Esophagus (tissue), 2 donors: ENCODE data around the gene NUDT8. TPM values are rescaled to one million over a fixed set of nuclear protein-coding genes. Genes with fewer than 3 reads are reported as not detected.

ENCODE experiments used
- H3K27ac ChIP-seq, 2 donors: one replicate each; pipeline ENCODE4 v1.5.1; 2013; ENCODE audit warnings: low read depth in 2 of 2, mild to moderate bottlenecking in 2 of 2, inconsistent platforms in 1 of 2, low read length in 1 of 2, moderate library complexity in 1 of 2
- H3K27me3 ChIP-seq, 2 donors: one replicate each; pipeline ENCODE4 v1.6.1; 2013; ENCODE audit warnings: low read length in 2 of 2, control low read depth in 1 of 2, mild to moderate bottlenecking in 1 of 2; ENCODE audit not compliant: insufficient read depth in 2 of 2, control insufficient read depth in 1 of 2
- H3K36me3 ChIP-seq, 2 donors: one replicate each; pipeline ENCODE4 v1.6.1; 2013; ENCODE audit warnings: low read length in 1 of 2; ENCODE audit not compliant: control insufficient read depth in 2 of 2, insufficient read depth in 2 of 2
- H3K4me1 ChIP-seq, 2 donors: one replicate each; pipeline ENCODE4 v1.6.1; 2013; ENCODE audit warnings: low read length in 1 of 2; ENCODE audit not compliant: control insufficient read depth in 2 of 2, insufficient read depth in 2 of 2
- H3K4me3 ChIP-seq, 2 donors: one replicate each; pipeline ENCODE4 v1.5.1; 2013; ENCODE audit warnings: low read length in 2 of 2, mild to moderate bottlenecking in 2 of 2, low read depth in 1 of 2, moderate library complexity in 1 of 2
- H3K9me3 ChIP-seq, 2 donors: one replicate each; pipeline ENCODE4 v1.6.1; 2013; ENCODE audit warnings: mild to moderate bottlenecking in 2 of 2, low read depth in 1 of 2, low read length in 1 of 2, moderate library complexity in 1 of 2; ENCODE audit not compliant: control insufficient read depth in 2 of 2, insufficient read depth in 1 of 2
- WGBS, 2 donors: extraction: QIAGEN DNeasy Blood & Tissue Kit; methylation state at CpG; one replicate each; pipeline ENCODE4 v1.1.7; 2013; 5-methylcytosine and 5-hydroxymethylcytosine counted together
- polyA plus RNA-seq, 2 donors: library from polyadenylated mRNA; stranded (reverse); fragments of 200-250 nt; gene quantifications; one replicate each; pipeline ENCODE4 v1.2.3, GENCODE V29; 2013
- donor health status: healthy with polysubstance abuse.
- donor health status: Bipolar disorder and iron deficiency.

The NUDT8 gene
- polyA plus RNA-seq, 2 donors, result 43.1 to 59.3 TPM

GRCh38 chr11:67613960-67614715 lies 15.6 kb downstream of the NUDT8 start:
- H3K27me3 ChIP-seq, result no peaks in the 10 kb centered on the region
- H3K4me3 ChIP-seq, result peak overlapping the region; percentile 26 to 45
- no peaks in the 10 kb centered on the region for H3K9me3 ChIP-seq
- WGBS, 2 donors, result 10 to 14% methylated on average over 23 of the region's 23 CpGs
- peaks cover 29% of the 10 kb centered on the region in 2 donors for H3K36me3 ChIP-seq
- peak overlapping the region; percentile 70 to 71 for H3K27ac ChIP-seq
- H3K4me1 ChIP-seq, result peaks cover 0 to 18% of the 10 kb centered on the region in 2 donors

- peaks cover 29 to 31% of the 10 kb centered on the region in 2 donors for H3K36me3 ChIP-seq
- 77 to 79% methylated on average over 17 of the region's 17 CpGs for WGBS, 2 donors
- H3K9me3 ChIP-seq, result no peaks in the 10 kb centered on the region
- H3K4me3 ChIP-seq, result no peak overlapping the region
- H3K27ac ChIP-seq, result peak overlapping the region; percentile 70 to 71
- peaks cover 0 to 18% of the 10 kb centered on the region in 2 donors for H3K4me1 ChIP-seq
- no peaks in the 10 kb centered on the region for H3K27me3 ChIP-seq
Observed at GRCh38 chr11:67613313-67613959, 16.3 kb downstream of the NUDT8 start.

- Histone ChIP-seq H3K27ac (peak overlapping the region in 1 of 2 donors; percentile 17), H3K9me3 (no peaks in the 10 kb centered on the region), H3K27me3 (no peaks in the 10 kb centered on the region), H3K4me1 (peaks cover 0 to 20% of the 10 kb centered on the region in 2 donors), H3K36me3 (peaks cover 29 to 31% of the 10 kb centered on the region in 2 donors), H3K4me3 (no peak overlapping the region)
- WGBS, 2 donors, result 88 to 93% methylated on average over 13 of the region's 13 CpGs
Observed at GRCh38 chr11:67612751-67613150, 17.0 kb downstream of the NUDT8 start.

- Histone ChIP-seq H3K27me3 (no peaks in the 10 kb centered on the region), H3K27ac (no peak overlapping the region), H3K4me1 (peaks cover 2 to 20% of the 10 kb centered on the region in 2 donors), H3K9me3 (no peaks in the 10 kb centered on the region), H3K36me3 (peaks cover 29 to 31% of the 10 kb centered on the region in 2 donors), H3K4me3 (no peak overlapping the region)
- 90% methylated on average over 37 of the region's 37 CpGs for WGBS, 2 donors
Observed at GRCh38 chr11:67611704-67612587, 17.8 kb downstream of the NUDT8 start.

- Histone ChIP-seq H3K4me1 (peaks cover 2 to 19% of the 10 kb centered on the region in 2 donors), H3K27me3 (no peaks in the 10 kb centered on the region), H3K36me3 (peaks cover 29 to 31% of the 10 kb centered on the region in 2 donors), H3K4me3 (no peak overlapping the region), H3K27ac (no peak overlapping the region), H3K9me3 (no peaks in the 10 kb centered on the region)
- WGBS, 2 donors, result 75 to 95% methylated on average over 12 to 14 of the region's 14 CpGs
Observed at GRCh38 chr11:67611165-67611564, 18.6 kb downstream of the NUDT8 start.

GRCh38 chr11:67610302-67610868 lies 19.4 kb downstream of the NUDT8 start:
- 87 to 90% methylated on average over 15 of the region's 15 CpGs for WGBS, 2 donors
- Histone ChIP-seq H3K4me3 (no peak overlapping the region), H3K4me1 (peaks cover 2 to 15% of the 10 kb centered on the region in 2 donors), H3K27ac (no peak overlapping the region), H3K36me3 (peaks cover 29 to 31% of the 10 kb centered on the region in 2 donors), H3K9me3 (no peaks in the 10 kb centered on the region), H3K27me3 (no peaks in the 10 kb centered on the region)

- 90 to 95% methylated on average over 10 of the region's 10 CpGs for WGBS, 2 donors
- H3K4me3 ChIP-seq, result no peak overlapping the region
- H3K4me1 ChIP-seq, result peaks cover 2 to 11% of the 10 kb centered on the region in 2 donors
- no peaks in the 10 kb centered on the region for H3K9me3 ChIP-seq
- no peak overlapping the region for H3K27ac ChIP-seq
- peaks cover 29 to 31% of the 10 kb centered on the region in 2 donors for H3K36me3 ChIP-seq
- H3K27me3 ChIP-seq, result no peaks in the 10 kb centered on the region
Observed at GRCh38 chr11:67609316-67609715, 20.4 kb downstream of the NUDT8 start.

GRCh38 chr11:67608486-67608885 lies 21.3 kb downstream of the NUDT8 start:
- Histone ChIP-seq H3K27me3 (no peaks in the 10 kb centered on the region), H3K27ac (no peak overlapping the region), H3K4me1 (peaks cover 2 to 6% of the 10 kb centered on the region in 2 donors), H3K9me3 (no peaks in the 10 kb centered on the region), H3K36me3 (peaks cover 29 to 31% of the 10 kb centered on the region in 2 donors), H3K4me3 (no peak overlapping the region)
- 91 to 94% methylated on average over 8 of the region's 8 CpGs for WGBS, 2 donors

GRCh38 chr11:67607507-67607906 lies 22.2 kb downstream of the NUDT8 start:
- Histone ChIP-seq H3K27ac (peak overlapping the region in 1 of 2 donors; percentile 83), H3K27me3 (no peaks in the 10 kb centered on the region), H3K9me3 (no peaks in the 10 kb centered on the region), H3K4me1 (peaks cover 2 to 6% of the 10 kb centered on the region in 2 donors), H3K36me3 (peaks cover 24 to 30% of the 10 kb centered on the region in 2 donors), H3K4me3 (peak overlapping the region; percentile 77 to 94)
- WGBS, 2 donors, result 37 to 38% methylated on average over 9 of the region's 9 CpGs
